GM21528 (cell line): ENCODE results near the gene SEC24D.

Experiments
- ATAC-seq: cut with Tn5 transposase; IDR thresholded peaks from one replicate; pipeline ENCODE4 v1.9.1; 2021; ENCODE audit warnings: mild to moderate bottlenecking, moderate library complexity; ENCODE audit not compliant: unreplicated experiment, low FRiP score

SEC24D gene

GRCh38 chr4:118756429-118756828, 79.5 kb downstream of the SEC24D start:
- ATAC-seq: no peak

GRCh38 chr4:118755438-118756226, 80.3 kb downstream of the SEC24D start:
- ATAC-seq: no peak

GRCh38 chr4:118754890-118755289, 81.0 kb downstream of the SEC24D start:
- no peak for ATAC-seq

GRCh38 chr4:118753685-118754084, 82.2 kb downstream of the SEC24D start:
- ATAC-seq: no peak

- no peak for ATAC-seq
Measured at GRCh38 chr4:118753096-118753495, 82.8 kb downstream of the SEC24D start.

- ATAC-seq: no peak
Measured at GRCh38 chr4:118752551-118752950, 83.4 kb downstream of the SEC24D start.

- no peak for ATAC-seq
Measured at GRCh38 chr4:118751629-118752323, 84.2 kb downstream of the SEC24D start.

- ATAC-seq: no peak
Measured at GRCh38 chr4:118749347-118749988, 86.5 kb downstream of the SEC24D start.

GRCh38 chr4:118746251-118746919, 89.5 kb downstream of the SEC24D start:
- no peak for ATAC-seq

GRCh38 chr4:118745357-118745756, 90.6 kb downstream of the SEC24D start:
- no peak for ATAC-seq

- no peak for ATAC-seq
Measured at GRCh38 chr4:118743867-118744266, 92.1 kb downstream of the SEC24D start.

- ATAC-seq: no peak
Measured at GRCh38 chr4:118742050-118742449, 93.9 kb downstream of the SEC24D start.

- ATAC-seq: no peak
Measured at GRCh38 chr4:118741301-118741855, 94.5 kb downstream of the SEC24D start.

- ATAC-seq: no peak
Measured at GRCh38 chr4:118740869-118741268, 95.1 kb downstream of the SEC24D start.

GRCh38 chr4:118739022-118739713, 96.8 kb downstream of the SEC24D start:
- no peak for ATAC-seq

- no peak for ATAC-seq
Measured at GRCh38 chr4:118738090-118738489, 97.8 kb downstream of the SEC24D start.

- ATAC-seq: no peak
Measured at GRCh38 chr4:118736900-118737299, 99.0 kb downstream of the SEC24D start.

GRCh38 chr4:118734491-118735205, 101.3 kb downstream of the SEC24D start:
- ATAC-seq: no peak

GRCh38 chr4:118732591-118733330, 103.2 kb downstream of the SEC24D start:
- ATAC-seq: no peak
